SU-DHL-6 (cell line): ENCODE data around the gene SYCP2L.
"Not testable (repeated sequence)": the region's sequence is repeated elsewhere in the genome, so short reads cannot be mapped to it uniquely, and the experiment has no call there.

Experiments used
- H2AFZ ChIP-seq: fragments of 200-600 bp; sonication (generic); 2 replicates; pipeline ENCODE4 v1.6.1; 2014; ENCODE audit warnings: low read depth, mild to moderate bottlenecking, moderate library complexity, mixed read lengths, antibody characterized with exemption, low read length; ENCODE audit not compliant: severe bottlenecking
- H3F3A ChIP-seq: fragments of 200-600 bp; shearing (Covaris generic); 2 replicates; pipeline ENCODE4 v1.6.0; 2016; ENCODE audit warnings: antibody characterized with exemption, mild to moderate bottlenecking; ENCODE audit not compliant: insufficient read depth
- H3K27ac ChIP-seq: fragments of 200-600 bp; sonication (generic); 2 replicates; pipeline ENCODE4 v1.5.1; 2016; ENCODE audit warnings: low read depth, mild to moderate bottlenecking, low read length, moderate library complexity, mixed read lengths
- H3K27me3 ChIP-seq: fragments of 200-600 bp; sonication (generic), shearing (Covaris generic); 2 replicates; pipeline ENCODE4 v1.6.0; 2014; ENCODE audit warnings: mild to moderate bottlenecking, low read length
- H3K36me3 ChIP-seq: fragments of 200-600 bp; sonication (generic); 2 replicates; pipeline ENCODE4 v1.6.1; 2014; ENCODE audit warnings: mild to moderate bottlenecking, low read length, mixed read lengths
- H3K4me2 ChIP-seq: fragments of 300-600, 200-600 bp; shearing (Covaris generic), sonication (generic); 2 replicates; pipeline ENCODE4 v1.6.0; 2014; ENCODE audit warnings: low read length, low read depth, mild to moderate bottlenecking; ENCODE audit not compliant: poor library complexity, severe bottlenecking
- H3K4me3 ChIP-seq: fragments of 200-600 bp; sonication (generic); 2 replicates; pipeline ENCODE4 v1.5.1; 2014; ENCODE audit warnings: antibody characterized with exemption, low read length, mild to moderate bottlenecking, mixed read lengths; ENCODE audit not compliant: insufficient read depth, poor library complexity, severe bottlenecking
- H3K79me2 ChIP-seq: fragments of 200-600 bp; sonication (generic); 2 replicates; pipeline ENCODE4 v1.6.1; 2014; ENCODE audit warnings: mild to moderate bottlenecking, low read length, moderate library complexity; ENCODE audit not compliant: insufficient read depth
- H3K9ac ChIP-seq: fragments of 200-600 bp; sonication (generic); 2 replicates; pipeline ENCODE4 v1.7.0; 2014; ENCODE audit warnings: mild to moderate bottlenecking, low read length
- H3K9me2 ChIP-seq: fragments of 200-600 bp; sonication (generic); replicated peaks from 2 replicates; pipeline ENCODE4 v1.6.1; 2014; ENCODE audit warnings: low read length; ENCODE audit not compliant: insufficient read depth
- H3K9me3 ChIP-seq: fragments of 200-600 bp; sonication (generic); 2 replicates; pipeline ENCODE4 v1.6.1; 2014; ENCODE audit warnings: low read length, mixed read lengths; ENCODE audit not compliant: insufficient read depth
- H4K20me1 ChIP-seq: fragments of 200-600 bp; sonication (generic); 2 replicates; pipeline ENCODE4 v1.6.1; 2014; ENCODE audit warnings: low read depth, mild to moderate bottlenecking, antibody characterized with exemption, low read length, moderate library complexity, mixed read lengths
- EZH2phosphoT487 ChIP-seq: fragments of 200-600 bp; sonication (generic), shearing (Covaris generic); conservative IDR thresholded peaks from 2 replicates; pipeline ENCODE4 v1.6.1; 2018; ENCODE audit warnings: mild to moderate bottlenecking, antibody characterized with exemption, low read length, moderate library complexity, mixed read lengths
- TF ChIP-seq, protein P1 (sequence below): fragments of 200-600 bp; sonication (generic); IDR thresholded peaks from one replicate; pipeline ENCODE4 v1.5.1; 2017; ENCODE audit warnings: antibody characterized with exemption, mild to moderate bottlenecking, low read length, moderate library complexity; ENCODE audit not compliant: insufficient read depth, poor library complexity, severe bottlenecking

Gene SYCP2L

GRCh38 chr6:10877871-10878270, 9.0 kb upstream of the SYCP2L start:
- no peaks in the 10 kb centered on the region for H3K9me2 ChIP-seq
- no peaks in the 10 kb centered on the region for H3K9me3 ChIP-seq
- no peaks in the 10 kb centered on the region for H3K27me3 ChIP-seq
- no peaks in the 10 kb centered on the region for H3K36me3 ChIP-seq
- H3K27ac ChIP-seq = no peak overlapping the region
- H3K4me2 ChIP-seq = no peak overlapping the region
- H4K20me1 ChIP-seq = no peaks in the 10 kb centered on the region
- no peak overlapping the region for H3K9ac ChIP-seq
- no peak overlapping the region for H2AFZ ChIP-seq
- no peak overlapping the region for H3K4me3 ChIP-seq
- no peaks in the 10 kb centered on the region for H3F3A ChIP-seq
- H3K79me2 ChIP-seq = no peaks in the 10 kb centered on the region
- TF ChIP-seq, protein P1, sequence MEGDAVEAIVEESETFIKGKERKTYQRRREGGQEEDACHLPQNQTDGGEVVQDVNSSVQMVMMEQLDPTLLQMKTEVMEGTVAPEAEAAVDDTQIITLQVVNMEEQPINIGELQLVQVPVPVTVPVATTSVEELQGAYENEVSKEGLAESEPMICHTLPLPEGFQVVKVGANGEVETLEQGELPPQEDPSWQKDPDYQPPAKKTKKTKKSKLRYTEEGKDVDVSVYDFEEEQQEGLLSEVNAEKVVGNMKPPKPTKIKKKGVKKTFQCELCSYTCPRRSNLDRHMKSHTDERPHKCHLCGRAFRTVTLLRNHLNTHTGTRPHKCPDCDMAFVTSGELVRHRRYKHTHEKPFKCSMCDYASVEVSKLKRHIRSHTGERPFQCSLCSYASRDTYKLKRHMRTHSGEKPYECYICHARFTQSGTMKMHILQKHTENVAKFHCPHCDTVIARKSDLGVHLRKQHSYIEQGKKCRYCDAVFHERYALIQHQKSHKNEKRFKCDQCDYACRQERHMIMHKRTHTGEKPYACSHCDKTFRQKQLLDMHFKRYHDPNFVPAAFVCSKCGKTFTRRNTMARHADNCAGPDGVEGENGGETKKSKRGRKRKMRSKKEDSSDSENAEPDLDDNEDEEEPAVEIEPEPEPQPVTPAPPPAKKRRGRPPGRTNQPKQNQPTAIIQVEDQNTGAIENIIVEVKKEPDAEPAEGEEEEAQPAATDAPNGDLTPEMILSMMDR = no peak
- no peak for TF ChIP-seq EZH2phosphoT487

DNA sequence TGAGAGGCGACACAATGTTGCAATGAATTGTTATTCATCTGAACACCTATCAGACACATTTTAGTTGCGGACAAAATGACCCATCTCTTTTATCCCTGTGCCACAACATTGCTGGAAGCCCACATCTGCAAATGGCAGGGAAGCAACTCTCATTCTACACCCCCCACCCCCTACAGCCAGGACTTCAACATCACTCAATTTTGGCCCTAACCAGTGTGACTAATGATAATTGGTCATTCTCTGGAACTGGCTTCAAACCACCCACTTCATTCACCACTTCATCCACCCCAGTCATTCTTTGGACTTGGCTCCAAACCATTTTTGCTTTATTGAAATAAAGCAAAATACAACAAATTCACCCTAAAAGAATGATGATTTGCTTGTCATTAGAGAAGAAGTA, 6.5 kb upstream of the SYCP2L start:
- H3K36me3 ChIP-seq = no peaks in the 10 kb centered on the region
- H2AFZ ChIP-seq = no peak overlapping the region
- no peak overlapping the region for H3K27ac ChIP-seq
- no peaks in the 10 kb centered on the region for H3F3A ChIP-seq
- H3K27me3 ChIP-seq = no peaks in the 10 kb centered on the region
- no peak for TF ChIP-seq EZH2phosphoT487
- TF ChIP-seq, protein P1 = no peak
- no peaks in the 10 kb centered on the region for H3K79me2 ChIP-seq
- no peaks in the 10 kb centered on the region for H4K20me1 ChIP-seq
- H3K9me3 ChIP-seq = no peaks in the 10 kb centered on the region
- H3K4me3 ChIP-seq = no peak overlapping the region
- H3K9ac ChIP-seq = no peak overlapping the region
- no peaks in the 10 kb centered on the region for H3K9me2 ChIP-seq
- no peak overlapping the region for H3K4me2 ChIP-seq

DNA sequence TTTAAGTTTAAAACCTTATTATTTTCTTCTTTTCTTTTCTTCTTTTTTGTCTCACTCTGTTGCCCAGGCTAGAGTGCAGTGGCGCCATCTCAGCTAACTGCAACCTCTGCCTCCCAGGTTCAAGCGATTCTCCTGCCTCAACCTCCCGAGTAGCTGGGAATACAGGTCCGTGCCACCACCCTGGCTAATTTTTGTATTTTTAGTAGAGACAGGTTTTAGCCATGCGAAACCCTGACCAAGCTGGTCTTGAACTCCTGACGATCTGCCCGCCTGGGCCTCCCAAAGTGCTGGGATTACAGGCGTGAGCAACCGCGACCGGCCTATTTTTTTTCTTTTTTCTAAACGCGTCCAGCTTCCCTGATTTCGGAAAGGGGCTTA, 4.6 kb upstream of the SYCP2L start:
- not testable (repeated sequence) for H3K79me2 ChIP-seq, H3K9ac ChIP-seq, H2AFZ ChIP-seq, H3K27ac ChIP-seq, H3F3A ChIP-seq, H3K27me3 ChIP-seq, H3K9me2 ChIP-seq, H4K20me1 ChIP-seq, H3K4me3 ChIP-seq, H3K9me3 ChIP-seq, H3K4me2 ChIP-seq, H3K36me3 ChIP-seq

DNA sequence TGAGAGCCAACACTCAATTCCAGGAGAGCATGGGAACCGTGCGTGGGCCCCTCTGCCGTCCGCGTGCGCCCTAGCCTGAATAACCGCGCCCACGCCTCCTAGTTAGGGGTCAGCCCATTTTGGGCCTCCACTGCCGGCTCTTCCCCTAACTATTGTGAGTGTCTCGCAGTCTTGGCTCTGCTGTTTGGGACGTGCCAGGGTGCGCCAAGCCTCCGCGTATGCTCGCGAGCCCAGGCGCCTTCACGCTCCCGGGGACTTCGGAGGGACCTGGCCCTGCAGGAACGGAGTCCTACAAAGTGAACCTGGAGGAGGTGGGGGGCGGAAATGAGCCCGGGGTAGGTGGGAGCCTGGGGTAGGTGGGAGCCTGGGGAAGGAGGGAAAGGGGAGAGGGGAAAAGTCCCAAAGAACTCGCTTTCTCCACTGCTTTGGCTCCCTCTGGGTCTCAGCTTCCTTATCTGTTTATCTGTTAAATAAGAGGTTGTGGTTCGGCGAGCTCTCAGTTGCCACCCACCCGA, 4.1 kb upstream of the SYCP2L start:
- no peak for TF ChIP-seq EZH2phosphoT487
- TF ChIP-seq, protein P1 = no peak
- Histone ChIP-seq H3K79me2 (no peaks in the 10 kb centered on the region), H3K36me3 (no peaks in the 10 kb centered on the region), H3K4me3 (no peak overlapping the region), H3K27me3 (no peaks in the 10 kb centered on the region), H3K27ac (no peak overlapping the region), H3K9me2 (no peaks in the 10 kb centered on the region), H4K20me1 (no peaks in the 10 kb centered on the region), H3K9me3 (no peaks in the 10 kb centered on the region), H3F3A (no peaks in the 10 kb centered on the region), H3K9ac (no peak overlapping the region), H3K4me2 (no peak overlapping the region), H2AFZ (no peak overlapping the region)
